Epidermal melanocyte (primary cell): ENCODE data around the gene ZNF479.
"Not testable (repeated sequence)": the region's sequence is repeated elsewhere in the genome, so short reads cannot be mapped to it uniquely, and the experiment has no call there.

Source experiments
- DNase-seq: peaks from one replicate; pipeline ENCODE4 v3.0.0; 2011; ENCODE audit warnings: low spot score; ENCODE audit not compliant: insufficient read length

ZNF479 gene

GRCh38 chr7:57132336-57132735, at the start of gene ZNF479:
Gene ZNF479, minus strand, starts transcription at chr7:57132436. Its CDS starts 112 bp downstream, at chr7:57132324.
- not testable (repeated sequence) for DNase-seq

GRCh38 chr7:57182031-57182430, 49.8 kb upstream of the ZNF479 start:
- DNase-seq: no peak

GRCh38 chr7:57181281-57181680, 49.0 kb upstream of the ZNF479 start:
- no peak for DNase-seq

- no peak for DNase-seq
Observed at GRCh38 chr7:57179776-57180415, 47.7 kb upstream of the ZNF479 start.

- no peak for DNase-seq
Observed at GRCh38 chr7:57178768-57179139, 46.5 kb upstream of the ZNF479 start.

- no peak for DNase-seq
Observed at GRCh38 chr7:57177856-57178767, 45.9 kb upstream of the ZNF479 start.

- no peak for DNase-seq
Observed at GRCh38 chr7:57176928-57177635, 44.8 kb upstream of the ZNF479 start.

- DNase-seq: no peak
Observed at GRCh38 chr7:57165285-57165899, 33.2 kb upstream of the ZNF479 start.

- not testable (repeated sequence) for DNase-seq
Observed at GRCh38 chr7:57120123-57120784, 12.0 kb downstream of the ZNF479 start.
